Liver (tissue), 9 donors: ENCODE data around the gene NFKB2. TPM values are rescaled to one million over a fixed set of nuclear protein-coding genes. Genes with fewer than 3 reads are reported as not detected.

Experiments
- DNase-seq: peaks from one replicate; pipeline ENCODE4 v3.0.0-alpha.2; 2017; ENCODE audit warnings: low spot score
- H3K27ac ChIP-seq, 2 donors: one replicate each; pipeline ENCODE4 v1.7.0; 2013; ENCODE audit warnings: inconsistent platforms in 2 of 2, low read length in 2 of 2, control low read depth in 1 of 2, low read depth in 1 of 2, mild to moderate bottlenecking in 1 of 2
- H3K27me3 ChIP-seq, 4 donors: one replicate each; pipeline versions ENCODE4 v1.6.1 to v1.7.0; 2013; ENCODE audit warnings: low read length in 3 of 4, inconsistent platforms in 1 of 4, mild to moderate bottlenecking in 1 of 4, moderate library complexity in 1 of 4; ENCODE audit not compliant: control insufficient read depth in 4 of 4, insufficient read depth in 4 of 4
- H3K36me3 ChIP-seq, 4 donors: one replicate each; pipeline versions ENCODE4 v1.6.1 to v1.7.0; 2013; ENCODE audit warnings: low read length in 3 of 4, mild to moderate bottlenecking in 3 of 4, low read depth in 1 of 4, moderate library complexity in 1 of 4; ENCODE audit not compliant: control insufficient read depth in 4 of 4, insufficient read depth in 3 of 4
- H3K4me1 ChIP-seq, 4 donors: one replicate each; pipeline versions ENCODE4 v1.6.1 to v1.7.0; 2013; ENCODE audit warnings: low read length in 3 of 4, mild to moderate bottlenecking in 3 of 4, moderate library complexity in 1 of 4; ENCODE audit not compliant: control insufficient read depth in 4 of 4, insufficient read depth in 4 of 4
- H3K4me3 ChIP-seq, 3 donors: one replicate each; pipeline versions ENCODE4 v1.6.1 to v1.7.0; 2013; ENCODE audit warnings: low read length in 3 of 3, control low read depth in 1 of 3, low read depth in 1 of 3, mild to moderate bottlenecking in 1 of 3
- H3K9ac ChIP-seq, 2 donors: one replicate each; pipeline ENCODE4 v1.7.0; 2013; ENCODE audit warnings: low read length in 2 of 2, mild to moderate bottlenecking in 2 of 2, moderate library complexity in 2 of 2, control low read depth in 1 of 2, low read depth in 1 of 2
- H3K9me3 ChIP-seq, 4 donors: one replicate each; pipeline versions ENCODE4 v1.6.1 to v1.7.0; 2013; ENCODE audit warnings: low read length in 3 of 4; ENCODE audit not compliant: control insufficient read depth in 4 of 4
- EGR1 ChIP-seq, 2 donors: IDR thresholded peaks; 2 replicates each; pipeline ENCODE4 v1.6.1; 2016 to 2018; ENCODE audit warnings: antibody characterized with exemption in 2 of 2, low read depth in 2 of 2
- GABPA ChIP-seq, 2 donors: IDR thresholded peaks in 1 of 2; conservative IDR thresholded peaks in 1 of 2; 2 replicates each; pipeline ENCODE4 v1.6.1; 2016; ENCODE audit warnings: antibody characterized with exemption in 2 of 2, mild to moderate bottlenecking in 1 of 2, moderate library complexity in 1 of 2
- HNF4G ChIP-seq: IDR thresholded peaks from 2 replicates; pipeline ENCODE4 v1.6.1; 2016; ENCODE audit warnings: antibody characterized with exemption
- NR2F2 ChIP-seq: IDR thresholded peaks from 2 replicates; pipeline ENCODE4 v1.6.1; 2016; ENCODE audit warnings: antibody characterized with exemption
- RAD21 ChIP-seq, 2 donors: IDR thresholded peaks; 2 replicates each; pipeline ENCODE4 v1.6.1; 2016; ENCODE audit warnings: antibody characterized with exemption in 2 of 2, mild to moderate bottlenecking in 2 of 2
- REST ChIP-seq: IDR thresholded peaks from 2 replicates; pipeline ENCODE4 v1.6.1; 2016; ENCODE audit warnings: antibody characterized with exemption, mild to moderate bottlenecking
- RXRA ChIP-seq, 2 donors: IDR thresholded peaks; 2 replicates each; pipeline ENCODE4 v1.6.1; 2017 to 2018; ENCODE audit warnings: antibody characterized with exemption in 2 of 2, mild to moderate bottlenecking in 1 of 2
- SP1 ChIP-seq: IDR thresholded peaks from 2 replicates; pipeline ENCODE4 v1.6.1; 2018; ENCODE audit warnings: antibody characterized with exemption, mild to moderate bottlenecking
- TAF1 ChIP-seq: conservative IDR thresholded peaks from 2 replicates; pipeline ENCODE4 v1.6.1; 2016; ENCODE audit warnings: antibody characterized with exemption, mild to moderate bottlenecking
- YY1 ChIP-seq: IDR thresholded peaks from 2 replicates; pipeline ENCODE4 v1.6.1; 2016; ENCODE audit warnings: antibody characterized with exemption, mild to moderate bottlenecking
- WGBS: extraction: QIAGEN DNeasy Blood & Tissue Kit; methylation state at CpG from one replicate; pipeline ENCODE4 v1.1.7; 2013; 5-methylcytosine and 5-hydroxymethylcytosine counted together
- polyA plus RNA-seq, 2 donors: library from polyadenylated mRNA; stranded (reverse) in 1 of 2; unstranded in 1 of 2; fragments of 200-250 nt in 1 of 2; fragments of >200 nt in 1 of 2; fragmentation: Nextera tagmentation in 1 of 2; extraction: Ambion mirVana in 1 of 2; gene quantifications; one replicate each; pipeline versions ENCODE4 v1.2.1 to v1.2.3, GENCODE V29; 2013 to 2015
- total RNA-seq, 2 donors: library from RNA; depleted of rRNA; stranded (reverse); fragments of >200 nt; gene quantifications; one replicate each; pipeline ENCODE4 v1.2.3, GENCODE V29; 2014
- TF ChIP-seq, protein P1 (sequence below): IDR thresholded peaks from 2 replicates; pipeline ENCODE4 v1.6.1; 2016; ENCODE audit warnings: antibody characterized with exemption
- TF ChIP-seq, protein P2 (sequence below): IDR thresholded peaks from 2 replicates; pipeline ENCODE4 v1.6.1; 2016; ENCODE audit warnings: antibody characterized with exemption
- TF ChIP-seq, protein P3 (sequence below): fragments of 150-350 bp; IDR thresholded peaks from 2 replicates; pipeline ENCODE4 v1.5.1; 2017; ENCODE audit warnings: improper control_type of control experiment, low read depth, low read length; ENCODE audit not compliant: missing input control
- donor health status: healthy.
- donor health status: healthy.
- donor health status: healthy.
- donor health status: healthy.
- donor health status: healthy.

NFKB2 gene
- total and polyA plus RNA-seq, 4 donors = 1.8 to 8.5 (median 7.1) TPM

GRCh38 chr10:102410429-102411073 lies 15.0 kb downstream of the NFKB2 start (continued):
- TF ChIP-seq, protein P1, sequence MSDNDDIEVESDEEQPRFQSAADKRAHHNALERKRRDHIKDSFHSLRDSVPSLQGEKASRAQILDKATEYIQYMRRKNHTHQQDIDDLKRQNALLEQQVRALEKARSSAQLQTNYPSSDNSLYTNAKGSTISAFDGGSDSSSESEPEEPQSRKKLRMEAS = no peak
- no peak for TF ChIP-seq HNF4G

- WGBS = 85% methylated on average over 14 of the region's 14 CpGs
- no peak for DNase-seq
- Histone ChIP-seq H3K9ac (no peak overlapping the region), H3K9me3 (no peaks in the 10 kb centered on the region), H3K27me3 (peaks cover 0 to 25% (median 6%) of the 10 kb centered on the region in 4 donors), H3K36me3 (no peaks in the 10 kb centered on the region), H3K4me3 (no peak overlapping the region), H3K27ac (no peak overlapping the region), H3K4me1 (peaks cover 2 to 8% (median 5%) of the 10 kb centered on the region in 4 donors)
- TF ChIP-seq, protein P2, sequence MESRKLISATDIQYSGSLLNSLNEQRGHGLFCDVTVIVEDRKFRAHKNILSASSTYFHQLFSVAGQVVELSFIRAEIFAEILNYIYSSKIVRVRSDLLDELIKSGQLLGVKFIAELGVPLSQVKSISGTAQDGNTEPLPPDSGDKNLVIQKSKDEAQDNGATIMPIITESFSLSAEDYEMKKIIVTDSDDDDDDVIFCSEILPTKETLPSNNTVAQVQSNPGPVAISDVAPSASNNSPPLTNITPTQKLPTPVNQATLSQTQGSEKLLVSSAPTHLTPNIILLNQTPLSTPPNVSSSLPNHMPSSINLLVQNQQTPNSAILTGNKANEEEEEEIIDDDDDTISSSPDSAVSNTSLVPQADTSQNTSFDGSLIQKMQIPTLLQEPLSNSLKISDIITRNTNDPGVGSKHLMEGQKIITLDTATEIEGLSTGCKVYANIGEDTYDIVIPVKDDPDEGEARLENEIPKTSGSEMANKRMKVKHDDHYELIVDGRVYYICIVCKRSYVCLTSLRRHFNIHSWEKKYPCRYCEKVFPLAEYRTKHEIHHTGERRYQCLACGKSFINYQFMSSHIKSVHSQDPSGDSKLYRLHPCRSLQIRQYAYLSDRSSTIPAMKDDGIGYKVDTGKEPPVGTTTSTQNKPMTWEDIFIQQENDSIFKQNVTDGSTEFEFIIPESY = no peak
- TF ChIP-seq, protein P1 = no peak
- TF ChIP-seq EGR1 (IDR thresholded peaks at IDR 0.05; ENCODE audit: low read depth in 2 of 2) (no peak), RXRA (IDR thresholded peaks at IDR 0.05) (no peak), SP1 (no peak), NR2F2 (no peak), YY1 (no peak), GABPA (IDR thresholded peaks at IDR 0.05 in 1 of 2, conservative IDR thresholded peaks at IDR 0.05 in 1 of 2) (no peak), HNF4G (no peak), REST (no peak), TAF1 (no peak), RAD21 (IDR thresholded peaks at IDR 0.05) (no peak)
- TF ChIP-seq, protein P3, sequence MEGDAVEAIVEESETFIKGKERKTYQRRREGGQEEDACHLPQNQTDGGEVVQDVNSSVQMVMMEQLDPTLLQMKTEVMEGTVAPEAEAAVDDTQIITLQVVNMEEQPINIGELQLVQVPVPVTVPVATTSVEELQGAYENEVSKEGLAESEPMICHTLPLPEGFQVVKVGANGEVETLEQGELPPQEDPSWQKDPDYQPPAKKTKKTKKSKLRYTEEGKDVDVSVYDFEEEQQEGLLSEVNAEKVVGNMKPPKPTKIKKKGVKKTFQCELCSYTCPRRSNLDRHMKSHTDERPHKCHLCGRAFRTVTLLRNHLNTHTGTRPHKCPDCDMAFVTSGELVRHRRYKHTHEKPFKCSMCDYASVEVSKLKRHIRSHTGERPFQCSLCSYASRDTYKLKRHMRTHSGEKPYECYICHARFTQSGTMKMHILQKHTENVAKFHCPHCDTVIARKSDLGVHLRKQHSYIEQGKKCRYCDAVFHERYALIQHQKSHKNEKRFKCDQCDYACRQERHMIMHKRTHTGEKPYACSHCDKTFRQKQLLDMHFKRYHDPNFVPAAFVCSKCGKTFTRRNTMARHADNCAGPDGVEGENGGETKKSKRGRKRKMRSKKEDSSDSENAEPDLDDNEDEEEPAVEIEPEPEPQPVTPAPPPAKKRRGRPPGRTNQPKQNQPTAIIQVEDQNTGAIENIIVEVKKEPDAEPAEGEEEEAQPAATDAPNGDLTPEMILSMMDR = no peak
Measured at GRCh38 chr10:102411341-102412255, 16.1 kb downstream of the NFKB2 start.
